GM19452 (cell line): Measurements from ENCODE around the gene BMP6.
"Not testable (repeated sequence)": the region's sequence is repeated elsewhere in the genome, so short reads cannot be mapped to it uniquely, and the experiment has no call there.

Experiments used
- ATAC-seq: cut with Tn5 transposase; IDR thresholded peaks from one replicate; pipeline ENCODE4 v1.9.1; 2021; ENCODE audit not compliant: unreplicated experiment

BMP6 gene

DNA sequence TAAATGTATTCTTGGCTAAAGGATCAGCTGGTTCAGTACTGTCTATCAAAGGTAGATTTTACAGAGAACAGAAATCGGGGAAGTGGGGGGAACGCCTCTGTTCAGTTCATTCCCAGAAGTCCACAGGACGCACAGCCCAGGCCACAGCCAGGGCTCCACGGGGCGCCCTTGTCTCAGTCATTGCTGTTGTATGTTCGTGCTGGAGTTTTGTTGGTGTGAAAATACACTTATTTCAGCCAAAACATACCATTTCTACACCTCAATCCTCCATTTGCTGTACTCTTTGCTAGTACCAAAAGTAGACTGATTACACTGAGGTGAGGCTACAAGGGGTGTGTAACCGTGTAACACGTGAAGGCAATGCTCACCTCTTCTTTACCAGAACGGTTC, 154.8 kb downstream of the BMP6 start:
- no peak for ATAC-seq

DNA sequence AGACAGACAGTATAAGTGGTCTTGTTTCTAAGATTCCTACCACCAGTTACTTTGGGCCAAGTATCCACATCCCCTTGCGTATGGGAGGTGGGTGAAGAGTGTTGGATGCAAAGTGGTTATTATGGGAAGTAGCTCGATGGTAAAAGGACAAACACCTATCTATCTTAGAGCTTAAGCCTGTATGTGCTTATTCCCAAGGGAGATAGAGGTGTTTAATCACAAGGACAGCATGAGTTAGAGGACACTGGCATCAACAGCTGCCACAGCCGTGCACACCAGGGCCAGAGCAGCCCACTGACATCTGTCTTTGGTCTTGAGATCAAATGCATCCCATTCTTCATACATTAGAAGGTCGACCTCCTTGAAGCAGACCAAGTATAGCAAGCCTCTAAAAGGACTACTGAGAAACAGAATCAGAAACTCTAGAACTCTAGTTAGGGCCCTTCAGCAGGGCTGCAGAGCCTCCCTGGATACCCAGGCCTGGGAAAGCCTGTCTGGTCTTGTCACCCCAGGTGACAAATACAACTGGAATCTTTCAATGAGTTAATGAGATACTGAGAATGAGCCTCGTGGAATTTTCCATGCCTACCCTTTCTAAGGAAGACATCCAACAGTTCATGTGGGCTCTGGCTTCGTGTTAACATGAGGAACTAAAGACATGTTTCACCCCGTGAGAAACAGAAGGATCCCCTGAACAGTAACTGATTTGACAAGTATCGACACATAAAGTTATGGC, 156.0 kb downstream of the BMP6 start:
- ATAC-seq, result no peak

DNA sequence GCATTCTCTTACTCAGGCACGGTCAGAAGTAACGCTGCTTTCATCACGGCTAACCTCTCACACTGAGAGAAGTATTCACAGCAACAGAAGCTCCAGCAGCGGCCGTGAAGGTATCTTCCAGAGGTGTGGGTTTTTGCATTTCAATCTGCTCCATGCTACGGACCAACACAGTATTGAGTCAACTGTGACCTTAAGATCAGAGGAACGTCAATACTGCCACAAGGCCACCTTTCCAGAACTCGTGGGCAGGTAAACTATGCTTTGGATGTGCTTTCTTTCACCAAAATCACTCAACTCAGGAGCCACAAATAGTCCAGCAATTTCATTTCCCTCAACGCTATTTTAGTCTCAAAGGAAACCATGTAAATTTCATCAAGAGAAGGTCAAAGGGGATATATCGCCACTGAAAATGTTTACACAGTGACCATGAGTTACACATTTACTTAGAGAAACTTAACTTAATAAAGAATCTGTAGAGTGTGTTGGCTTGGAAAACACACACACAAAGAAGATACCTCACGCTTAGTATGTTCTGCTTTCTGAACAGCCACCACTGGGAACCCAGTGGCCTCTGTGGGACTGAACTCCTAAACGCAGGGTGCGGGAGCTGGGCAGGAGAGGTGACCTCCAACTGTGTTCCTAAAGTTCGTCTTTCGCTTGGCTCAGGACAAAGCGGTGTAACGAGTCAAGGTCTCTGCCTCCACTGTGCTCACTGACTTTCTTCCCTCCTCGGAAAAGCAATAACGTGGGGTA, 156.8 kb downstream of the BMP6 start:
- no peak for ATAC-seq

DNA sequence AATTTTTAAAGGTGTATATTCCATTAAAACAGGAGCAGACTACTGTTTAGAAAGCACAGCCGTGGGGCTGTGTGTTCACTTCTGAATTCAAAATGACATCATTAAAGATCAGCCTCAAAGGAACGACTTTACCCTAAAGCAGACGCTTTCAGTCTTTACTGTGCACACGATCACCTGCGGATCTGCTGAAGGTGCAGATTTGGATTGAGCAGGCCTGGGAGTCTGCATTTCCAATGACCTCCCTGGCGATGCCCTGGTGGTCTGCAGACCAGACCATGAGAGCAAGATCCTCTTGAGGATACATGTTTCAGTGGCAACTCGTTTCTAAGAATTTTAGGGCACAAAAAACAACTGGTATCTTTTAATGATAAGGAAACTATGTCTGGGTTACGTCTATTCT, 157.5 kb downstream of the BMP6 start:
- no peak for ATAC-seq

DNA sequence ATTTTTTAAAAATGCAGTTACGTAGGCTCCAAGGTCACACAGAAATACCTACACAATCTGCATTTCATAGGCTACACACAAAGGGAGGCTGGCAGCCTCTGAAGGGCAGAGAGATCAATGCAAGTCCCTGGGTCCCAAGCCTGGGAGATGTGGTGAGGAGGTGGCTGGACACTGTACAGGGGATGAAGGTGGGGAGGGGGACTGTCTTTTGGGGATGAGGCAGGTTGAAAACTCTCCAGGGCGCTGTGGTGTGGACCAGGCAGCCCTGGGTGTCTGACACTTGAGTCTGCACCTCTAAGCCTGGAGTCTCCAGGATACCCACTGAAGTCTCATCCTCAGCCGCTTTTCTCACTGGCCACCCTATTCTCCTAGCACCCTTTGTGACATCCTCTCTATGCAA, 160.2 kb downstream of the BMP6 start:
- no peak for ATAC-seq

DNA sequence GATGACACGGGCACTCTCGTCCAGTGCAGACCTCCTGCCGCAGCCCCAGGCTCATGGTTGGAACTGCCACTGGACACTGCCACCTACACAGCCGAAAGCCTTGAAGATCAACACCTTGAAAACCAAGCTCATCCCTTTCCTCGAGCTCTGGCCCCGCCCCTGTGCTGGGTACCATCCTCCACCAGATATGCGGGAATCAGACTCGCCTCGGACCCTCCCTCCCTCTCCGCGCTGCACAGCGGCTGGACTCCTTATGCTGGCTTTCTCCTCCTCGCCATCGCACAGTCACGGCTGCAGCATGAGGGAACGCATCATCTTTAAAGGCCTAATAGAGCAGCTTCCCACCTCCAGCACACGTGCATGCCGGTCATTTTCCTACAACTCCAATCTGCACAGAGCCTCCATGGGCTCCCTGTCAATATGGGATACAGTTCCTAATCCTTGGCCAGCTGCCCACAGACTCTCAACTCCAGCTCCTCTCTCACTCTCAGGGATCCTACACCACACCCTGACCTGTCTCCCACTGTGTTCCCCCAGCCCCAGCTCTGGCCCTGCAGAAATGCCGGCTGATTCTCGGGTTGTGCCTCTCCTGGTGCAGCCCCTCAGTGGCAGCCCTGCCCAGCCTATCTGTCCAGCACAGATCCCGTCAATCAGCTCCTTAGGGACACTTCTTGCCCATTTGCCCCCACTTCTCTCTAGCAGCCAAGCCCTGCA, 161.5 kb downstream of the BMP6 start:
- no peak for ATAC-seq

DNA sequence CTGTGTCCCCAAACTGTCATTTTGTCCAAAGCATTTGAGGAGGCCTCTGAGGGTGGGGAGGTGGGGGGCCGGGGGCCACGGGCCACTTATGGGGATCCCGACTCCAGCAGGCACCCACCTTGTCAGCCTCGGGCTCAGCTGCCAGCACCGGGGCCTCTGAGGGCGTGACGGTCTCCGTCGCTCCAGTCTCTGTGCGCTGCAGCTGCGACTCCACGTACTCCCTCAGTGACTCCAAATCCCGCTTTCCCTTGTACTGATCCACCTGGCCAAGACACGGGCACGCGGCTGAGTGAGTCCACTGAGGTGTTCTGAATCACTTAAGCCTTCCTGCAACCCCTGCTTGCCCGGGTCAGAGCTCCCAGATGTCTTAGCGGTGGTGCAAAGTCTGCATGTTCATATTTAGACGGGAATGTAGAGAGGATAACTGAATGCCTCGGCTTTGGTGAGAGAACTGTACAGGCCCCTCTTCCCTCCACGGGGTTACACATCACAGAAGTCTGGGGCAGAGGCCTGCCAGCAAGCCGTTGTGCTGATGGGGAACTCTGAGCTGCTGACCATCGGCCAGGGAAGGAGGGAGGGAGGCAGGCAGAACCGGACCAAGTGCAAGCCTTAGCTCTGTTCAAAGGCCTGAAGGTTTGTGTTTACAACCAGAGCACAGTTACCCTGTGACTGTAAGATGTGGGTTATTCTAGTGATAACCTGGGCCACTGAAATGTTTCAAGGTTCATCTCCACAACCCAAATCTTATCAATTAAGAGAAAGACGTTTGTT, 162.9 kb downstream of the BMP6 start:
- ATAC-seq, result no peak

DNA sequence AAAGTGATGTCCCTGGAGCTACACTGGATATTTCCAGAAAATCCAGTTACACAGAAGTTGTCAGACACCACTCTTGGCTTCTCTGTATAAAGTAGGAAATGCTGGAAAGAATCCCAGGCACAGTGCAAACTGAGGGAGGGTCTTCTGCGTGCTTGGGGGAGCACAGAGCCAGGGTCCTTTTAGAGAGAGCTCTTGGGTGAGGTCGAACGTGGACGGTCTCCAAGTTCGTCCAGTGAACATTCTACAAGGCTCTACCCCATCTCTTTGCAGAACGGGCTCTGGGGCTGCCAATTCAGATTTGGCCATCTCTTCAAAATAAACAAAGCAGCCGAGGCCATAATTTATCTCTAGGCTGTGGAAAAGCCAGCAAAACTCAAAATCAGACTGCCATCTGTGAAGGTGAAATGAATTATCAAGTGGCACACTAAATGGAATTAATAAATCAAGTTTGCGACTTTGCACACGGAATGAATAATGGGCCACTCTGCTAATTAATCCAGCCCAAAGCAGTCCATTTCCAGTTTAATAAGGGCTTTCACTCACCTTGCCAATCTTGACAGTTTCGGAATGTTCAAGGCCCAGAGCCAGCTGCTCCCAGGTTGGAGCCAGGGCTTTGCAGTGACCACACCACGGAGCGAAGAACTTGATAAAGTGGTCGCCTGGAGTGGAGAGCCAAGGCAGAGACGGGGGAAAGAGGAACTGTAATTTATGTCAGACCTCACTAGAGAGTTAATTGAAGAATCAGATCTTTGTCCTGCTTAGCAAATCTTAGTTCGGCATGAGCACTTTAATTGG, 165.4 kb downstream of the BMP6 start:
- ATAC-seq, result no peak

DNA sequence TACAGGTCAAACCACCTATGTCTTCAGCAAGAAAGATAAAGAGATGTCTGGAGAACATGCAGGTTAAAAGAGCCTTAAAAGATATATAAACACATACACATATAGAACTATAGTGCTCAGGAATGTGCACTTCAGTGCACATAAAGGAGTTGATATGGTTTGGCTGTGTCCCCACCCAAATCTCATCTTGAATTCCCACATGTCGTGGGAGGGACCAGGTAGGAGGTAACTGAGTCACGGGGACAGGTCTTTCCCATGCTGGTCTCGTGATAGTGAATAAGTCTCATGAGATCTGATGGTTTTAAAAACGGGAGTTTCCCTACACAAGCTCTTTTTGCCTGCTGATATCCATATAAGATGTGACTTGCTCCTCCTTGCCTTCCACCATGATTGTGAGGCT, 166.5 kb downstream of the BMP6 start:
- ATAC-seq, result not testable (repeated sequence)

DNA sequence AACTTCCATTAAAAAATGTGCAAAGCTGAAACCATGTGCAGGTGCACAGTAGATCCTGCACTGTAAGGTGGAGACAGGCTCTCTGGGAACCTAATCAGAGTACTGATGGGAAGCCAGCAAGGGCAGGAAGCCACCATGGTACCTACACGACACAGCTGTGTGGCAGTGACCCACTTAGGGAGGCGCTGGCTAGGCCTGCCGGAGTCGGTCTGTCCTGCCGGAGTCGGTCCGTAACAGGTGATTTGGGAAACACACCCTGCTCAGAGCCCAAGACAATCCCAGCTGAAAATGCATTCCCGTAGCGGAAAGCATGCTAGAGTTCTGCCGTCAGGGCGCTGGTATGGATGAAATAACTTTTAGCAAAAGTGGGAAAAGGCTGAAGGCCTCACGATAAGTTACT, 167.4 kb downstream of the BMP6 start:
- ATAC-seq, result no peak

DNA sequence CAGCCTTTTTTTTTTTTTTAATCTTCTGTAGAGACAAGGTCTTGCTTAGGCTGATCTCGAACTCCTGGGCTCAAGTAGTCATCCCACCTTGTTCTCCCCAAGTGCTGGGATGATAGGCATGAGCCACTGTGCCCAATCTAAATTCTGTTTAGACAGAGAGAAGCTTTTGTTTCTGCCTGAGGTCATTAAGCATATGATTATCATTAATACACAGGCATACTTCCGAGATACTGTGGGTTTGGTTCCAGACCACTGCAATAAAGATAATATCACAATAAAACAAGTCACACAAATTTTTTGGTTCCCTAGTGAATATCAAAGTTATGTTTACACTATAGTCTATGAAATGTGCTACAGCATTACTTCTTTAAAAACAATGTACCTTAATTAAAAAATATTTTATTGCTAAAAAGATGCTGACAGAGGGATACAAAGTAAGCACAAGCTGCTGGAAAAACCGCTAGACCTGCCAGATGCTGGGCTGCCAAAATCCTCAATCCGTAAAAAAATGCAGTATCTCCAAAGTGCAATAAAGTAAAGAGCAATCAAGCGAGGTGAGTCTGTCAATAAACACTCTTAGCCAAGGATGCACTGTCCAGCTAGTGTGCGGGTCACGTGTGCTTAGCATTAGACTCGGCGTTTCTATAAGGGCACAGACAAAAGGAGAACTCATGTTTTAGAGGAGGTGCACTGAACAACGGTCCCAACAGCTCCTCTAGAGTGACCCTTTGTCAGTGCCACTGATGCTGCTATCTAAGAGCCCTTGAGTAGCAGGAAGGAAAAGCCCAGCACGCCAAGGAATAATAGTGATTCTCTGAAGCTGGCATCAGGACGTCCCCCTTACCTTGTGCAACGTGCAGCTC, 168.6 kb downstream of the BMP6 start:
- no peak for ATAC-seq

DNA sequence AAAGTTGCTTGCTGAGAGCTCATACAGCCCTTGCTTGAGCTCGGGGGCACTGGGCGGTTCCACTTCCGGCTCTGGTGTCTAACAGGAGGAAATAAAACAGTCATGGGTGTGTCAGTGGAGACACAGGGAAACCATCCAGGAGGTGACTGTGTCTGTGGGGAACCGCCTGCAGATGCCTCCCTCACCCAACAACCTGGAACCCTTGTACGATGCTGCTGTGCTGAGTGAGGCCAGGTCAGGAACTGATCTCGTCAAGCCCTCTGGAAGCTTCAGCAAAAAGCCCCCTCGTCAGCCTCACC, 169.2 kb downstream of the BMP6 start:
- ATAC-seq, result no peak

DNA sequence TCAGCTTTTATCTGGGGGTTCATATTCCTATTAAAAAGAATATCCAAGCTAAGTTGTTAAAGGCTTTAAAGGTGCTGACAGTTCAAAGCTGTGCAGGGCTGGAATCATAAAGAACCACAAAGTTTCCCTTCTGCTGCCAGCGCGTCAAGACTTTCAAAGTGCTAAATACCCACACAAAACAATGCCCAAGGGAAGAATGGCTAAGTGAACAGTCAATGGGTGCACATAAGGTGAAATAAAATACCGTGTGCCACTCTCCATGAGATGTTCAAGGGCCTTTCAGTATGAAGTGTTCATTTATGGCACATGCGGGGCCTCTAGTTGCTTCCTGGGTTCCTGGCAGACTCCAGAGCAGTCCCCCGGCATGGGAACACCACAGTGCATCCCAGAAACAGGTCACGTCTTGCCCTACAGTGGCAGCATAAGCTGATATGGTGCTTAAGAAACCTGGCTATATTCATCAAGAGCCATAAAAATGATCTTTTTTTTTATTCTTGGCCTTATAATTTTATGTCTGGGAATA, 170.6 kb downstream of the BMP6 start:
- ATAC-seq, result no peak

DNA sequence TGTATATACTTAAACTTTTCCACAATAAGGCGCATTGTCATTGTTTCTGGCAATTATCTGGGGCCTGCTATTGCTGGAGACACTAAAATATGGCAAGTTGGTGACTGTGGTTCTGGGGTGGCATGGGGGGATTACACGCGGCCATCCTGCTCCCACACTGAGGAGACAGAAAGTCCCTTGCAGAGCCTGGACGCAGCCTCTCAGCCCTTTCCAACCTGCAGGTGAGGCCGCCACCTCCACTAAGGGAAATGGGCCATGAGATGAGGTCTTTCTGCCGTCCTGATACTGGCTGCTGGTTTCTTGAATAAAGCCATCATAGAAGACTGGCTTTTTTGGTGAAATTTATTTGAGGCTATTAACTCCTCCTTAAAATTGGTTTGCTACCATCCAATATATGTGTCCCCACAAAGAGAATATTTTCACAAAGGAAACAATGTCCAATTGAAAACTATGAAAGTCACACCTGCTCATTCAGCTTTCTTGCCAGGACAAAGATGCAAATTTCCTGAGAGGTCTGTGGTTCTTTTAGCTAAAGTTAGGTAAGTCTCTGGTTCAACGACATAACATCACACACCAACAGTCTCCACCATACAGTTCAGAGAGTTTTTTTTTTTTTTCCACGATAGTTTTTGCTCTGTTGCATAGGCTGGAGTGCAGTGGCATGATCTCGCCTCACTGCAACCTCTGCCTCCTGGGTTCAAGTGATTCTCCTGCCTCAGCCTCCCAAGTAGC, 171.7 kb downstream of the BMP6 start:
- peak; percentile 60 for ATAC-seq

DNA sequence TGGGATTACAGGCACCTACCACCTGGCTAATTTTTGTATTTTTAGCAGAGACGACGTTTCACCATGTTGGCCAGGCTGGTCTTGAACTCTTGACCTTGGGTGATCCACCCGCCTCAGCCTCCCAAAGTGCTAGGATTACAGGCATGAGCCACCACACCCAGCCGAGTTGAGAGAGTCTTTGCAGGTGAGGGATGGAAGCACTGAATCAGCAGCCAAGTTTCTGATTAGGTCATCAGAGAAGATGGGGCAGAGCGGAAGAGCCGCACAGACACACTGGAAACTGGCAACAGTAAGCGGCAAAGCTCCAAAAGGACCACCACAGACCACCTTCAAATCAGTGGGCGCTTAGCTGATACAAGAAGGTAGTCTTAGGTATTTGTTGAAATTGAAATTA, 172.3 kb downstream of the BMP6 start:
- not testable (repeated sequence) for ATAC-seq

DNA sequence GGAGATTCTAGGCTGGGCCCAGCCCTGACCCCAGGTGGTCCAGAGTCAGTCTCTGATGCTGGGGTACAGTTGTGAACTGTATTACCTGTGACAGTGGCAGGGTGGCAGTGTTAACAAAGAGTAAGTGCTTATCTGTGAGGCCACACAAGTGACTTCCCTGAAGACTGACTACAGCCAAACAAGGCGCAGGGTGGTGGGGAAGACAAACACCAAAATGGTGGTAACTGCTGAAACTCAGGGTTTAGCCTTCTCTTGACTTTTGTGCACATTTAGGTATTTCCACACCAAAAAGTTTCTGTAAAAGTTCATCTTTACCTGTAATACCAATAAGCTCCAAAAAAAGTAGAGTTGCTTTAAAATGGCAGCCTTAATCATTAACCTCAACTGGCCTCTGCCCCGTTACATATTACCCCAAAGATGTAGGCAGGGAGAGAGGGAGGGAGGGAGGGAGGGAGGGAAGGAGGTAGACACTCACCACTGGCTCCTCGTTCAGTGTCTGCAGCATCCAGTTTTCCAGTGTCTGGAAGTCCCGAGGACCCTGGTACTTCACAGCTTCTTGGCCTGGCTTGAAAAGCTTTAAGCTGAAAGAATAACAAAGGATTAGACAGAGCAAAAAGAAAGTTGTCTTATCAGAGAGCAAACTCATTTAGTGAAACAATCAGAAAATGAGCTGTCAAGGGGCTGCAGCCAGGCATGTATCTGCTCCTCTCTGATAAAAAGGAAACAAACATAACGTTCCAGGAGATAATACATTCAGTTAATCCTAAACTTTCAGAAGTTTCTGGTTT, 173.4 kb downstream of the BMP6 start:
- ATAC-seq, result peak; percentile 59

DNA sequence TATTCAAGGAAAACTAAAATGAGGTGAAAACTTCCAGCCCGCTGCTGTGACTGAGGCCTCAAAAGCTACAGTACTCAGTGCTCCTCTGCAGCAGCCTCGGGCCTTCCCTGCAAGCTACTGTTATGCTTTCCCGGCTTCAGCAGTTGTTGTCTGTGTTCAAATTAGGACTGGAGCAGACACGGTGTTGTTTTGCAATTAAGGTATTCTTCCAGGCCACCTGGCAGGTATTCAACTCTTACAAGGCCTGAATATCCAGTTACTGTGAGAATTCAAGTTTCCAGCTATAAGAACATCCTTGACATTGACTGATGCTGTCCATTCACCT, 174.0 kb downstream of the BMP6 start:
- ATAC-seq, result no peak

DNA sequence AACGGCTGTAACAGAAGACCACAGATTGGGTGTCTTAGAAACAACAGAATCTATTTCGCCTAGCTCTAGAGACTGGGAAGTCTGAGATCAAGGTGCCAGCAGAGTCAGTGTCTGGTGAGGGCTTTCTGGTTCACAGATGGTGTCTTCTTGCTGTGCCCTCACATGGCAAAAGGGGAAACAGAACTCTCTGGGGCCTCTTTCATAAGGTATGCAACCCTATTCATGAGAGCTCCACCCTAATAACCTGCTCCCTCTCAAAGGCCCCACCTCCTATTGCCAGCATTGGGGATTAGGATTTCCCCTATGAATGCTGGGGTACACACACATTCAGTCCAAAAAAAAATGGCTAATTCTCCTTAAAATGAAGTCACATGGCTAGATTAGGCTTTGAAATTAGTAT, 174.7 kb downstream of the BMP6 start:
- no peak for ATAC-seq
